GM19395 (cell line): ENCODE data around the gene CHD3.
A peak's percentile ranks its signal among the peaks of the same experiment; 100 is the strongest.
"Not testable (repeated sequence)": the region's sequence is repeated elsewhere in the genome, so short reads cannot be mapped to it uniquely, and the experiment has no call there.

Experiments used
- ATAC-seq: cut with Tn5 transposase; IDR thresholded peaks from one replicate; pipeline ENCODE4 v1.9.1; 2021; ENCODE audit warnings: mild to moderate bottlenecking, moderate library complexity; ENCODE audit not compliant: unreplicated experiment

Gene CHD3

GRCh38 chr17:7849751-7850504 is 38.7 kb upstream of the CHD3 start:
- ATAC-seq, result no peak

GRCh38 chr17:7850701-7851437 is 37.7 kb upstream of the CHD3 start:
- ATAC-seq, result no peak

GRCh38 chr17:7851438-7852261 is 36.9 kb upstream of the CHD3 start:
- peak; percentile 75 for ATAC-seq

GRCh38 chr17:7852262-7852670 is 36.3 kb upstream of the CHD3 start:
- no peak for ATAC-seq

GRCh38 chr17:7852919-7853690 is 35.5 kb upstream of the CHD3 start:
- no peak for ATAC-seq

- no peak for ATAC-seq
Observed at GRCh38 chr17:7853691-7854038, 34.9 kb upstream of the CHD3 start.

GRCh38 chr17:7854078-7854777 is 34.4 kb upstream of the CHD3 start:
- ATAC-seq, result no peak

- no peak for ATAC-seq
Observed at GRCh38 chr17:7854851-7855659, 33.5 kb upstream of the CHD3 start, which contains the start of gene TMEM88. Gene TMEM88, plus strand, starts transcription at chr17:7855066. Its CDS starts 9 bp downstream, at chr17:7855075.

GRCh38 chr17:7855660-7856010 is 33.0 kb upstream of the CHD3 start:
- ATAC-seq, result no peak

GRCh38 chr17:7856011-7856810 is 32.4 kb upstream of the CHD3 start:
- no peak for ATAC-seq

- ATAC-seq, result peak; percentile 76
Observed at GRCh38 chr17:7856811-7857712, 31.5 kb upstream of the CHD3 start, which contains the start of gene NAA38. Gene NAA38, minus strand, starts transcription at chr17:7857559. Its CDS starts 96 bp downstream, at chr17:7857463.

GRCh38 chr17:7857713-7858521 is 30.7 kb upstream of the CHD3 start, which contains the start of gene CYB5D1:
Gene CYB5D1, plus strand, starts transcription at chr17:7858003. Its CDS starts 132 bp downstream, at chr17:7858135.
- peak; percentile 49 for ATAC-seq

GRCh38 chr17:7858522-7858810 is 30.1 kb upstream of the CHD3 start:
- ATAC-seq, result no peak

- ATAC-seq, result no peak
Observed at GRCh38 chr17:7859028-7859427, 29.6 kb upstream of the CHD3 start.

GRCh38 chr17:7862692-7863437 is 25.7 kb upstream of the CHD3 start:
- ATAC-seq, result no peak

GRCh38 chr17:7864384-7864783 is 24.2 kb upstream of the CHD3 start:
- not testable (repeated sequence) for ATAC-seq
